ENCODE data around the gene EMP1.

Gene EMP1

GRCh38 chr12:13206560-13206897, 10.0 kb downstream of the EMP1 start:
- Histone ChIP-seq H3K27ac (ENCODE audit: insufficient read depth, low read depth, low read length, poor library complexity, severe bottlenecking) (no peak overlapping the region), H3K27me3 (ENCODE audit: control insufficient read depth, insufficient read depth, low read length, poor library complexity, severe bottlenecking) (no peaks in the 10 kb centered on the region), H3K4me1 (ENCODE audit: control insufficient read depth, insufficient read depth, low read length) (peaks cover 39% of the 10 kb centered on the region), H3K9me3 (ENCODE audit: control insufficient read depth, low read length) (no peaks in the 10 kb centered on the region), H3K4me3 (ENCODE audit: insufficient read depth, low read depth, low read length) (no peak overlapping the region), H3K36me3 (ENCODE audit: control insufficient read depth, insufficient read depth, low read length) (no peaks in the 10 kb centered on the region)
- WGBS, 2 experiments: 86 to 91% methylated on average over 1 of the region's 1 CpG

- no peaks in the 10 kb centered on the region for H3K9me3 ChIP-seq (ENCODE audit: control insufficient read depth, low read length)
- no peak overlapping the region for H3K4me3 ChIP-seq (ENCODE audit: insufficient read depth, low read depth, low read length)
- H3K27ac ChIP-seq (ENCODE audit: insufficient read depth, low read depth, low read length, poor library complexity, severe bottlenecking): no peak overlapping the region
- H3K36me3 ChIP-seq (ENCODE audit: control insufficient read depth, insufficient read depth, low read length): no peaks in the 10 kb centered on the region
- H3K4me1 ChIP-seq (ENCODE audit: control insufficient read depth, insufficient read depth, low read length): peaks cover 35% of the 10 kb centered on the region
- 83% methylated on average over 9 of the region's 9 CpGs for WGBS, 2 experiments
- H3K27me3 ChIP-seq (ENCODE audit: control insufficient read depth, insufficient read depth, low read length, poor library complexity, severe bottlenecking): no peaks in the 10 kb centered on the region
Measured at GRCh38 chr12:13208533-13209435, 12.3 kb downstream of the EMP1 start.

- Histone ChIP-seq H3K4me1 (ENCODE audit: control insufficient read depth, insufficient read depth, low read length) (peaks cover 27% of the 10 kb centered on the region), H3K36me3 (ENCODE audit: control insufficient read depth, insufficient read depth, low read length) (no peaks in the 10 kb centered on the region)
- 78 to 85% methylated on average over 7 of the region's 7 CpGs for WGBS, 2 experiments
Measured at GRCh38 chr12:13209436-13210235, 13.1 kb downstream of the EMP1 start.

GRCh38 chr12:13210236-13211190, 14.0 kb downstream of the EMP1 start:
- no peaks in the 10 kb centered on the region for H3K9me3 ChIP-seq (ENCODE audit: control insufficient read depth, low read length)
- H3K27ac ChIP-seq (ENCODE audit: insufficient read depth, low read depth, low read length, poor library complexity, severe bottlenecking): no peak overlapping the region
- H3K36me3 ChIP-seq (ENCODE audit: control insufficient read depth, insufficient read depth, low read length): no peaks in the 10 kb centered on the region
- H3K4me1 ChIP-seq (ENCODE audit: control insufficient read depth, insufficient read depth, low read length): peaks cover 28% of the 10 kb centered on the region
- H3K27me3 ChIP-seq (ENCODE audit: control insufficient read depth, insufficient read depth, low read length, poor library complexity, severe bottlenecking): no peaks in the 10 kb centered on the region
- WGBS, 2 experiments: 62 to 82% methylated on average over 2 to 3 of the region's 4 CpGs
- no peak overlapping the region for H3K4me3 ChIP-seq (ENCODE audit: insufficient read depth, low read depth, low read length)

More at GRCh38 chr12:13209436-13210235, 13.1 kb downstream of the EMP1 start:
- Histone ChIP-seq H3K9me3 (ENCODE audit: control insufficient read depth, low read length) (no peaks in the 10 kb centered on the region), H3K27me3 (ENCODE audit: control insufficient read depth, insufficient read depth, low read length, poor library complexity, severe bottlenecking) (no peaks in the 10 kb centered on the region), H3K27ac (ENCODE audit: insufficient read depth, low read depth, low read length, poor library complexity, severe bottlenecking) (no peak overlapping the region), H3K4me3 (ENCODE audit: insufficient read depth, low read depth, low read length) (no peak overlapping the region)

GRCh38 chr12:13211191-13211858, 14.8 kb downstream of the EMP1 start:
- Histone ChIP-seq H3K9me3 (ENCODE audit: control insufficient read depth, low read length) (no peaks in the 10 kb centered on the region), H3K4me3 (ENCODE audit: insufficient read depth, low read depth, low read length) (no peak overlapping the region), H3K27me3 (ENCODE audit: control insufficient read depth, insufficient read depth, low read length, poor library complexity, severe bottlenecking) (no peaks in the 10 kb centered on the region), H3K4me1 (ENCODE audit: control insufficient read depth, insufficient read depth, low read length) (peaks cover 22% of the 10 kb centered on the region), H3K27ac (ENCODE audit: insufficient read depth, low read depth, low read length, poor library complexity, severe bottlenecking) (no peak overlapping the region), H3K36me3 (ENCODE audit: control insufficient read depth, insufficient read depth, low read length) (no peaks in the 10 kb centered on the region)
- WGBS, 2 experiments: 79 to 82% methylated on average over 6 to 7 of the region's 7 CpGs

GRCh38 chr12:13211859-13212664, 15.5 kb downstream of the EMP1 start:
- H3K27me3 ChIP-seq (ENCODE audit: control insufficient read depth, insufficient read depth, low read length, poor library complexity, severe bottlenecking): no peaks in the 10 kb centered on the region
- H3K4me3 ChIP-seq (ENCODE audit: insufficient read depth, low read depth, low read length): no peak overlapping the region
- H3K36me3 ChIP-seq (ENCODE audit: control insufficient read depth, insufficient read depth, low read length): no peaks in the 10 kb centered on the region
- peaks cover 20% of the 10 kb centered on the region for H3K4me1 ChIP-seq (ENCODE audit: control insufficient read depth, insufficient read depth, low read length)
- WGBS, 2 experiments: 64 to 69% methylated on average over 8 of the region's 8 CpGs
- H3K27ac ChIP-seq (ENCODE audit: insufficient read depth, low read depth, low read length, poor library complexity, severe bottlenecking): no peak overlapping the region
- H3K9me3 ChIP-seq (ENCODE audit: control insufficient read depth, low read length): no peaks in the 10 kb centered on the region

- no peaks in the 10 kb centered on the region for H3K27me3 ChIP-seq (ENCODE audit: control insufficient read depth, insufficient read depth, low read length, poor library complexity, severe bottlenecking)
- H3K4me1 ChIP-seq (ENCODE audit: control insufficient read depth, insufficient read depth, low read length): peaks cover 15% of the 10 kb centered on the region
- no peaks in the 10 kb centered on the region for H3K36me3 ChIP-seq (ENCODE audit: control insufficient read depth, insufficient read depth, low read length)
- WGBS, 2 experiments: 88 to 92% methylated on average over 4 of the region's 4 CpGs
- H3K27ac ChIP-seq (ENCODE audit: insufficient read depth, low read depth, low read length, poor library complexity, severe bottlenecking): no peak overlapping the region
- H3K9me3 ChIP-seq (ENCODE audit: control insufficient read depth, low read length): no peaks in the 10 kb centered on the region
- H3K4me3 ChIP-seq (ENCODE audit: insufficient read depth, low read depth, low read length): no peak overlapping the region
Measured at GRCh38 chr12:13215056-13215455, 18.5 kb downstream of the EMP1 start.

- Histone ChIP-seq H3K4me1 (ENCODE audit: control insufficient read depth, insufficient read depth, low read length) (peaks cover 5% of the 10 kb centered on the region), H3K36me3 (ENCODE audit: control insufficient read depth, insufficient read depth, low read length) (no peaks in the 10 kb centered on the region), H3K27ac (ENCODE audit: insufficient read depth, low read depth, low read length, poor library complexity, severe bottlenecking) (no peak overlapping the region), H3K9me3 (ENCODE audit: control insufficient read depth, low read length) (no peaks in the 10 kb centered on the region), H3K4me3 (ENCODE audit: insufficient read depth, low read depth, low read length) (no peak overlapping the region), H3K27me3 (ENCODE audit: control insufficient read depth, insufficient read depth, low read length, poor library complexity, severe bottlenecking) (no peaks in the 10 kb centered on the region)
- WGBS, 2 experiments: 94 to 96% methylated on average over 3 of the region's 3 CpGs
Measured at GRCh38 chr12:13218641-13219040, 22.1 kb downstream of the EMP1 start.

- Histone ChIP-seq H3K9me3 (ENCODE audit: control insufficient read depth, low read length) (no peaks in the 10 kb centered on the region), H3K4me3 (ENCODE audit: insufficient read depth, low read depth, low read length) (no peak overlapping the region), H3K4me1 (ENCODE audit: control insufficient read depth, insufficient read depth, low read length) (peaks cover 5% of the 10 kb centered on the region), H3K27me3 (ENCODE audit: control insufficient read depth, insufficient read depth, low read length, poor library complexity, severe bottlenecking) (no peaks in the 10 kb centered on the region), H3K36me3 (ENCODE audit: control insufficient read depth, insufficient read depth, low read length) (no peaks in the 10 kb centered on the region), H3K27ac (ENCODE audit: insufficient read depth, low read depth, low read length, poor library complexity, severe bottlenecking) (no peak overlapping the region)
- WGBS, 2 experiments: 91 to 93% methylated on average over 3 of the region's 3 CpGs
Measured at GRCh38 chr12:13219320-13219719, 22.8 kb downstream of the EMP1 start.
